ENCODE data around the gene ADGB.
"Not testable (repeated sequence)": the region's sequence is repeated elsewhere in the genome, so short reads cannot be mapped to it uniquely, and the experiment has no call there.

ADGB gene

GRCh38 chr6:146815511-146816462, 217.0 kb downstream of the ADGB start:
- DNase-seq (ENCODE audit: low spot score), result not testable (repeated sequence)

- DNase-seq (ENCODE audit: low spot score), result no peak
Measured at GRCh38 chr6:146819596-146820320, 221.0 kb downstream of the ADGB start.

GRCh38 chr6:146827216-146827928, 228.6 kb downstream of the ADGB start:
- DNase-seq (ENCODE audit: low spot score), result no peak

- no peak for DNase-seq (ENCODE audit: low spot score)
Measured at GRCh38 chr6:146829792-146830565, 231.2 kb downstream of the ADGB start.

- DNase-seq (ENCODE audit: low spot score), result no peak
Measured at GRCh38 chr6:146833157-146833556, 234.4 kb downstream of the ADGB start.

- no peak for DNase-seq (ENCODE audit: low spot score)
Measured at GRCh38 chr6:146840216-146840615, 241.4 kb downstream of the ADGB start.

GRCh38 chr6:146840641-146841040, 241.9 kb downstream of the ADGB start:
- no peak for DNase-seq (ENCODE audit: low spot score)

GRCh38 chr6:146847426-146847825, 248.7 kb downstream of the ADGB start:
- DNase-seq (ENCODE audit: low spot score), result no peak

GRCh38 chr6:146850238-146850896, 251.6 kb downstream of the ADGB start:
- peak; percentile 24 for DNase-seq (ENCODE audit: low spot score)

- DNase-seq (ENCODE audit: low spot score), result no peak
Measured at GRCh38 chr6:146850981-146851380, 252.2 kb downstream of the ADGB start.

- DNase-seq (ENCODE audit: low spot score), result peak; percentile 76
Measured at GRCh38 chr6:146851837-146852236, 253.1 kb downstream of the ADGB start.

- DNase-seq (ENCODE audit: low spot score), result peak; percentile 8
Measured at GRCh38 chr6:146854521-146855255, 255.9 kb downstream of the ADGB start.

- no peak for DNase-seq (ENCODE audit: low spot score)
Measured at GRCh38 chr6:146855889-146856288, 257.1 kb downstream of the ADGB start.

GRCh38 chr6:146856296-146856695, 257.5 kb downstream of the ADGB start:
- no peak for DNase-seq (ENCODE audit: low spot score)

GRCh38 chr6:146857180-146857979, 258.6 kb downstream of the ADGB start:
- DNase-seq (ENCODE audit: low spot score), result peak; percentile 92

GRCh38 chr6:146857980-146858347, 259.2 kb downstream of the ADGB start:
- peak; percentile 31 for DNase-seq (ENCODE audit: low spot score)

- DNase-seq (ENCODE audit: low spot score), result no peak
Measured at GRCh38 chr6:146859206-146859605, 260.4 kb downstream of the ADGB start.

GRCh38 chr6:146859795-146860495, 261.2 kb downstream of the ADGB start:
- no peak for DNase-seq (ENCODE audit: low spot score)

GRCh38 chr6:146860583-146860982, 261.8 kb downstream of the ADGB start:
- DNase-seq (ENCODE audit: low spot score), result peak; percentile 22

Data from AG08395 (cell line).